ENCODE measurements around the gene EFNB1. TPM values are rescaled to one million over a fixed set of nuclear protein-coding genes. Genes with fewer than 3 reads are reported as not detected.

The EFNB1 gene
- total and polyA plus RNA-seq, 10 of the 15 experiments (the other 5 are each of a cell fraction or from before 2014, with no cell fraction given), result 0.02 to 1.0 (median 0.81) TPM; not detected in 1

GRCh38 chrX:68832101-68832416 is 3.2 kb downstream of the EFNB1 start:
- peak; percentile 54 for ATAC-seq

DNA sequence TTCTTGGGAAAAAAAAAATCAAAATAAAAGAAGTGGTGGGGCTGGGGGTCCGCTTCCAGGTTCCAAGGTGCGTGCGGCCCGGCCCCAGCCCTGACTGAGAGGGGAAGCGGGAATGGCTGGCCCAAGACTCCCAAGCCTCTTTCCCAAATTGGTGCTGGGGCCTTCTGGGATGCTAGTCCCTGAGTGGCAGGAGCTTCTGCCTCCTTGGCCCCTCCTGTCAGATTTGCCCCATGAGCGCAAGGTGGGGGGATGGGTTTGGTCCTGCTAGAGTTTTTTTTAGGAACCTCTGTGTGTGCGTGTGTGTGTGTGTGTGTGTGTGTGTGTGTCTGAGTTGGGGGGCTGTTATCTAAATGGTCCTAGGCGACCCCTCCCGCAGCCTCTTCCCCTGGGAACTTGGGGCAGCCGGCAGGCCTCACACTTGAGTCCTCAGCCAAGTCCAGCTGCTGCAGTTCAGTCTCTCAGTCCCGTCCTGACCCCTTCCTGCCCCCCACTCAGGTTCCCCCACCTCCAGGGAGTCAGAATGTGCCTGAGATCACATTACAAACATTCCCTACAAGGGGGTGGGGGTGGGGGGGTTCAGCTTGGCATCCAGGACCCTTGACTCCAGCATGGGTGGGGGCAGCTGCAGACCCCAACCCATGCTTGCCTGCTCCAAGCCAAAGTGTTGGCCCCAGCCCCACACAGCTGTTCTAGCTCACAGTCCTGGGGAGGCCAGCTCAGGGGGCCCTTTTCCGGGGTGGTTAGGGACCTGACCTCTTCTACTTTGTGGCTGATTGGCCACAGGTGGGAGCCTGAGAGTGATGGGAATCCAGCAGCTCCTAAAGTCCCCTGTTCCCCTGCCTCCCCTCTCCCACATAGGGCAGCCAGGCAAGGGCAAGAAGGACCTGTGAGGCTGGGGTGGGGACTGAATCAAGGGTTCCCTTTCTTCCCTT is 4.0 kb downstream of the EFNB1 start:
- no peaks in the 10 kb centered on the region for H3K4me1 ChIP-seq (ENCODE audit: control insufficient read depth, insufficient read depth, low read length)
- intact Hi-C loops (cut with micrococcal nuclease; ENCODE audit: unreplicated experiment) (no loop called here), in situ Hi-C loops (cut with MboI) (no loop called here)
- TF ChIP-seq, protein P1, sequence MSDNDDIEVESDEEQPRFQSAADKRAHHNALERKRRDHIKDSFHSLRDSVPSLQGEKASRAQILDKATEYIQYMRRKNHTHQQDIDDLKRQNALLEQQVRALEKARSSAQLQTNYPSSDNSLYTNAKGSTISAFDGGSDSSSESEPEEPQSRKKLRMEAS (IDR thresholded peaks at IDR 0.05; ENCODE audit: low read depth, low read length), result no peak
- TF ChIP-seq YY1 (IDR thresholded peaks at IDR 0.05; ENCODE audit: low read depth, low read length) (no peak), BACH1 (IDR thresholded peaks at IDR 0.05; ENCODE audit: borderline replicate concordance) (no peak), HCFC1 (IDR thresholded peaks at IDR 0.05; ENCODE audit: low read length) (no peak), SMAD1 (IDR thresholded peaks at IDR 0.05; ENCODE audit: low read depth, partially characterized antibody) (no peak), ZZZ3 (IDR thresholded peaks at IDR 0.05; ENCODE audit: control insufficient read depth, insufficient read length, low read depth) (no peak)
- TF ChIP-seq, protein P2, sequence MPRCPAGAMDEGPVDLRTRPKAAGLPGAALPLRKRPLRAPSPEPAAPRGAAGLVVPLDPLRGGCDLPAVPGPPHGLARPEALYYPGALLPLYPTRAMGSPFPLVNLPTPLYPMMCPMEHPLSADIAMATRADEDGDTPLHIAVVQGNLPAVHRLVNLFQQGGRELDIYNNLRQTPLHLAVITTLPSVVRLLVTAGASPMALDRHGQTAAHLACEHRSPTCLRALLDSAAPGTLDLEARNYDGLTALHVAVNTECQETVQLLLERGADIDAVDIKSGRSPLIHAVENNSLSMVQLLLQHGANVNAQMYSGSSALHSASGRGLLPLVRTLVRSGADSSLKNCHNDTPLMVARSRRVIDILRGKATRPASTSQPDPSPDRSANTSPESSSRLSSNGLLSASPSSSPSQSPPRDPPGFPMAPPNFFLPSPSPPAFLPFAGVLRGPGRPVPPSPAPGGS (IDR thresholded peaks at IDR 0.05; ENCODE audit: borderline replicate concordance, insufficient read depth, low read depth, low read length, poor library complexity, severe bottlenecking), result no peak
- ChIA-PET SMC1A (ENCODE audit: uncharacterized antibody, unreplicated experiment) (no interaction called here), POLR2A (no interaction called here), CTCF (no interaction called here), RAD21 (ENCODE audit: unreplicated experiment) (no interaction called here)
- WGBS (ENCODE audit: insufficient coverage, insufficient replicate concordance, low lambda C conversion rate, missing lambda C conversion rate), result 41% methylated on average over 12 of the region's 12 CpGs
- no peak overlapping the region for H3K27ac ChIP-seq (ENCODE audit: control insufficient read depth, insufficient read depth)
- no peak overlapping the region for H3K9ac ChIP-seq (ENCODE audit: control insufficient read depth, insufficient read depth, low read length)
- FAIRE-seq (no peak), DNase-seq (ENCODE audit: low read depth, low spot score) (no peak), ATAC-seq (no peak)
- no peaks in the 10 kb centered on the region; the same call in 2 of the 3 replicates for H3K9me3 ChIP-seq (replicated peaks; ENCODE audit: control insufficient read depth, insufficient read depth, low read length)
- no peaks in the 10 kb centered on the region for H3K79me2 ChIP-seq (ENCODE audit: control insufficient read depth, insufficient read depth, low read length)
- H3K4me2 ChIP-seq (ENCODE audit: control insufficient read depth, insufficient read depth), result no peak overlapping the region
- peaks cover 0 to 1% of the 10 kb centered on the region in 2 experiments; a peak in 2 of 4 replicates for H3K27me3 ChIP-seq (replicated peaks in 1 of 2; ENCODE audit: control insufficient read depth in 2 of 2, insufficient read depth in 2 of 2, low read length in 1 of 2)
- BruUV-seq (replicated peaks), result no TSS peak
- no peak overlapping the region for H2AFZ ChIP-seq (ENCODE audit: control insufficient read depth, low read depth, low read length)
- H4K20me1 ChIP-seq (ENCODE audit: control insufficient read depth, insufficient read depth), result no peaks in the 10 kb centered on the region
- H3K4me3 ChIP-seq, result no peak overlapping the region
- no peaks in the 10 kb centered on the region for H3K36me3 ChIP-seq (ENCODE audit: control insufficient read depth in 2 of 2, insufficient read depth in 2 of 2, low read length in 1 of 2)

More at GRCh38 chrX:68832101-68832416, 3.2 kb downstream of the EFNB1 start:
- ChIA-PET SMC1A (ENCODE audit: uncharacterized antibody, unreplicated experiment) (no interaction called here), RAD21 (ENCODE audit: unreplicated experiment) (no interaction called here), CTCF (interaction anchor here (1.2 kb wide), 1 partner anchor 10 kb away, joined by 3 read pairs; no protein-coding TSS in a partner anchor), POLR2A (no interaction called here)
- 0% methylated on average over 9 of the region's 11 CpGs for WGBS (ENCODE audit: insufficient coverage, insufficient replicate concordance, low lambda C conversion rate, missing lambda C conversion rate)
- H4K20me1 ChIP-seq (ENCODE audit: control insufficient read depth, insufficient read depth), result no peaks in the 10 kb centered on the region; the same call in 1 of the 2 replicates
- H3K9ac ChIP-seq (ENCODE audit: control insufficient read depth, insufficient read depth, low read length), result no peak overlapping the region
- peaks cover 0 to 1% of the 10 kb centered on the region in 2 experiments; a peak in 2 of 4 replicates for H3K27me3 ChIP-seq (replicated peaks in 1 of 2; ENCODE audit: control insufficient read depth in 2 of 2, insufficient read depth in 2 of 2, low read length in 1 of 2)
- TF ChIP-seq MXI1 (IDR thresholded peaks at IDR 0.05; ENCODE audit: low read depth, low read length) (no peak), SPI1 (IDR thresholded peaks at IDR 0.05; ENCODE audit: borderline replicate concordance, insufficient read depth, low read depth, low read length) (peak; percentile 71; the same call in 1 of the 2 replicates)
- BruUV-seq (replicated peaks), result no TSS peak
- no peaks in the 10 kb centered on the region for H3K4me1 ChIP-seq (ENCODE audit: control insufficient read depth, insufficient read depth, low read length)
- no peaks in the 10 kb centered on the region for H3K36me3 ChIP-seq (ENCODE audit: control insufficient read depth in 2 of 2, insufficient read depth in 2 of 2, low read length in 1 of 2)
- no peaks in the 10 kb centered on the region; the same call in 2 of the 3 replicates for H3K9me3 ChIP-seq (replicated peaks; ENCODE audit: control insufficient read depth, insufficient read depth, low read length)
- H2AFZ ChIP-seq (ENCODE audit: control insufficient read depth, low read depth, low read length), result no peak overlapping the region
- intact Hi-C loops (cut with micrococcal nuclease; ENCODE audit: unreplicated experiment), result no loop called here
- no peak overlapping the region for H3K4me2 ChIP-seq (ENCODE audit: control insufficient read depth, insufficient read depth)
- no peaks in the 10 kb centered on the region for H3K79me2 ChIP-seq (ENCODE audit: control insufficient read depth, insufficient read depth, low read length)
- FAIRE-seq (no peak), DNase-seq (ENCODE audit: low read depth, low spot score) (no peak)
- H3K27ac ChIP-seq (ENCODE audit: control insufficient read depth, insufficient read depth), result no peak overlapping the region
- H3K4me3 ChIP-seq, result no peak overlapping the region
- in situ Hi-C loops (cut with MboI), result no loop called here
